GM12865 (cell line): ENCODE measurements around the gene QKI.

ENCODE experiments used
- DNase-seq: peaks from one replicate; pipeline ENCODE4 v3.0.0; 2010; ENCODE audit warnings: low read depth
- H3K4me3 ChIP-seq: 2 replicates; pipeline ENCODE4 v1.5.1; 2011; ENCODE audit warnings: mild to moderate bottlenecking, low read depth, low read length, control low read depth
- CTCF ChIP-seq: IDR thresholded peaks from 2 replicates; pipeline ENCODE4 v1.5.1; 2011; ENCODE audit warnings: low read length, control low read depth, low read depth, inconsistent platforms; ENCODE audit not compliant: insufficient read depth; ENCODE audit errors: missing control alignments

QKI gene

GRCh38 chr6:163507965-163508364 is 93.4 kb downstream of the QKI start:
- no peak for TF ChIP-seq CTCF
- no peak overlapping the region for H3K4me3 ChIP-seq
- DNase-seq: no peak

- no peak for TF ChIP-seq CTCF
- no peak overlapping the region for H3K4me3 ChIP-seq
- no peak for DNase-seq
These were observed 98.5 kb downstream of the QKI start for GRCh38 chr6:163513003-163513402.

- DNase-seq: no peak
- TF ChIP-seq CTCF: no peak
- H3K4me3 ChIP-seq: no peak overlapping the region
These were observed 99.2 kb downstream of the QKI start for GRCh38 chr6:163513570-163514166.

GRCh38 chr6:163516908-163517307 is 102.4 kb downstream of the QKI start:
- DNase-seq: no peak
- H3K4me3 ChIP-seq: no peak overlapping the region

GRCh38 chr6:163520956-163521355 is 106.4 kb downstream of the QKI start:
- no peak for TF ChIP-seq CTCF
- H3K4me3 ChIP-seq: no peak overlapping the region
- no peak for DNase-seq

More at GRCh38 chr6:163516908-163517307, 102.4 kb downstream of the QKI start:
- no peak for TF ChIP-seq CTCF

- TF ChIP-seq CTCF: no peak
- DNase-seq: no peak
- H3K4me3 ChIP-seq: no peak overlapping the region
These were observed 107.5 kb downstream of the QKI start for GRCh38 chr6:163522033-163522432.

- H3K4me3 ChIP-seq: no peak overlapping the region
- no peak for TF ChIP-seq CTCF
- DNase-seq: no peak
These were observed 111.4 kb downstream of the QKI start for GRCh38 chr6:163525926-163526325.
